ENCODE results near the gene SRRM5.
A peak's percentile ranks its signal among the peaks of the same experiment; 100 is the strongest.

The SRRM5 gene

GRCh38 chr19:43611788-43612187, at the start of gene SRRM5:
Gene SRRM5, plus strand, starts transcription at chr19:43612088. Its CDS starts 34 bp downstream, at chr19:43612122.
- peaks cover 11% of the 10 kb centered on the region for H3K4me1 Mint-ChIP-seq
- no peaks in the 10 kb centered on the region for H3K9me3 Mint-ChIP-seq
- no peak within 1 kb of the TSS for H3K4me3 Mint-ChIP-seq
- ATAC-seq (ENCODE audit: low read depth) = no peak
- H3K27ac Mint-ChIP-seq = no peak within 1 kb of the TSS
- no peak for DNase-seq (ENCODE audit: low spot score in 2 of 2)
- H3K27me3 Mint-ChIP-seq = no peaks in the 10 kb centered on the region
- peaks cover 28% of the 10 kb centered on the region for H3K36me3 Mint-ChIP-seq

- peak overlapping the region; percentile 84 for H3K27ac Mint-ChIP-seq
- peaks cover 15% of the 10 kb centered on the region for H3K36me3 Mint-ChIP-seq
- H3K4me1 Mint-ChIP-seq = peaks cover 41% of the 10 kb centered on the region
- H3K27me3 Mint-ChIP-seq = no peaks in the 10 kb centered on the region
- H3K4me3 Mint-ChIP-seq = peak overlapping the region; percentile 67
- no peaks in the 10 kb centered on the region for H3K9me3 Mint-ChIP-seq
- ATAC-seq (ENCODE audit: low read depth) (no peak), DNase-seq (ENCODE audit: low spot score in 2 of 2) (no peak)
These were observed 49.6 kb upstream of the SRRM5 start for GRCh38 chr19:43562226-43562697.

GRCh38 chr19:43562698-43563241, 49.1 kb upstream of the SRRM5 start:
- peaks cover 13% of the 10 kb centered on the region for H3K36me3 Mint-ChIP-seq
- peak; percentile 91 for ATAC-seq (ENCODE audit: low read depth)
- H3K27ac Mint-ChIP-seq = peak overlapping the region; percentile 84
- H3K4me3 Mint-ChIP-seq = peak overlapping the region; percentile 67
- H3K4me1 Mint-ChIP-seq = peaks cover 41% of the 10 kb centered on the region
- H3K9me3 Mint-ChIP-seq = no peaks in the 10 kb centered on the region
- no peaks in the 10 kb centered on the region for H3K27me3 Mint-ChIP-seq
- peak; percentile 64 to 71 for DNase-seq (ENCODE audit: low spot score in 2 of 2)

GRCh38 chr19:43563816-43564457, 48.0 kb upstream of the SRRM5 start:
- Mint-ChIP-seq H3K9me3 (no peaks in the 10 kb centered on the region), H3K4me1 (peaks cover 41% of the 10 kb centered on the region), H3K36me3 (peaks cover 15% of the 10 kb centered on the region), H3K4me3 (no peak overlapping the region), H3K27ac (peak overlapping the region; percentile 84), H3K27me3 (no peaks in the 10 kb centered on the region)
- ATAC-seq (ENCODE audit: low read depth) (no peak), DNase-seq (ENCODE audit: low spot score in 2 of 2) (no peak)

- Mint-ChIP-seq H3K4me3 (no peak overlapping the region), H3K36me3 (peaks cover 13% of the 10 kb centered on the region), H3K27ac (peak overlapping the region; percentile 84), H3K4me1 (peaks cover 41% of the 10 kb centered on the region), H3K27me3 (no peaks in the 10 kb centered on the region), H3K9me3 (no peaks in the 10 kb centered on the region)
- DNase-seq (ENCODE audit: low spot score in 2 of 2) (no peak), ATAC-seq (ENCODE audit: low read depth) (no peak)
These were observed 47.1 kb upstream of the SRRM5 start for GRCh38 chr19:43564800-43565199.

GRCh38 chr19:43569657-43570056, 42.2 kb upstream of the SRRM5 start:
- H3K36me3 Mint-ChIP-seq = peaks cover 8% of the 10 kb centered on the region
- H3K27ac Mint-ChIP-seq = no peak overlapping the region
- peaks cover 21% of the 10 kb centered on the region for H3K4me1 Mint-ChIP-seq
- H3K9me3 Mint-ChIP-seq = no peaks in the 10 kb centered on the region
- no peak for DNase-seq (ENCODE audit: low spot score in 2 of 2)
- H3K27me3 Mint-ChIP-seq = no peaks in the 10 kb centered on the region
- no peak overlapping the region for H3K4me3 Mint-ChIP-seq
- no peak for ATAC-seq (ENCODE audit: low read depth)

GRCh38 chr19:43570174-43570791, 41.6 kb upstream of the SRRM5 start:
- DNase-seq (ENCODE audit: low spot score in 2 of 2) (no peak), ATAC-seq (ENCODE audit: low read depth) (peak; percentile 43)
- peaks cover 22% of the 10 kb centered on the region for H3K4me1 Mint-ChIP-seq
- peaks cover 8% of the 10 kb centered on the region for H3K36me3 Mint-ChIP-seq
- no peaks in the 10 kb centered on the region for H3K9me3 Mint-ChIP-seq
- H3K4me3 Mint-ChIP-seq = no peak overlapping the region
- H3K27me3 Mint-ChIP-seq = no peaks in the 10 kb centered on the region
- H3K27ac Mint-ChIP-seq = peak overlapping the region; percentile 45

- no peak overlapping the region for H3K4me3 Mint-ChIP-seq
- ATAC-seq (ENCODE audit: low read depth) (no peak), DNase-seq (ENCODE audit: low spot score in 2 of 2) (no peak)
- peaks cover 5% of the 10 kb centered on the region for H3K36me3 Mint-ChIP-seq
- H3K9me3 Mint-ChIP-seq = no peaks in the 10 kb centered on the region
- H3K27ac Mint-ChIP-seq = peak overlapping the region; percentile 17
- H3K27me3 Mint-ChIP-seq = no peaks in the 10 kb centered on the region
- peaks cover 24% of the 10 kb centered on the region for H3K4me1 Mint-ChIP-seq
These were observed 39.7 kb upstream of the SRRM5 start for GRCh38 chr19:43572171-43572588.

- Mint-ChIP-seq H3K4me3 (peak overlapping the region; percentile 91), H3K27me3 (peaks cover 4% of the 10 kb centered on the region), H3K36me3 (peaks cover 6% of the 10 kb centered on the region), H3K9me3 (no peaks in the 10 kb centered on the region), H3K27ac (peak overlapping the region; percentile 98), H3K4me1 (peaks cover 31% of the 10 kb centered on the region)
- DNase-seq (ENCODE audit: low spot score in 2 of 2) = no peak
- no peak for ATAC-seq (ENCODE audit: low read depth)
These were observed 37.3 kb upstream of the SRRM5 start for GRCh38 chr19:43574424-43575155.

- Mint-ChIP-seq H3K27ac (peak within 1 kb of the TSS; percentile 98), H3K4me1 (peaks cover 35% of the 10 kb centered on the region), H3K4me3 (peak within 1 kb of the TSS; percentile 91), H3K27me3 (peaks cover 4% of the 10 kb centered on the region), H3K9me3 (no peaks in the 10 kb centered on the region), H3K36me3 (peaks cover 6% of the 10 kb centered on the region)
- peak; percentile 99 for ATAC-seq (ENCODE audit: low read depth)
- peak; percentile 79 to 94 for DNase-seq (ENCODE audit: low spot score in 2 of 2)
These were observed 36.5 kb upstream of the SRRM5 start, which contains the start of the genes PINLYP and XRCC1 for GRCh38 chr19:43575156-43575950. Gene PINLYP, plus strand, starts transcription at chr19:43575801. Its CDS starts 1,391 bp downstream, at chr19:43577192. Gene XRCC1, minus strand, starts transcription at chr19:43575527. Its CDS starts 69 bp downstream, at chr19:43575458.

- Mint-ChIP-seq H3K36me3 (peaks cover 4% of the 10 kb centered on the region), H3K4me1 (peaks cover 33% of the 10 kb centered on the region), H3K4me3 (peak overlapping the region; percentile 91), H3K9me3 (no peaks in the 10 kb centered on the region), H3K27ac (peak overlapping the region; percentile 98), H3K27me3 (peaks cover 4% of the 10 kb centered on the region)
- ATAC-seq (ENCODE audit: low read depth) (no peak), DNase-seq (ENCODE audit: low spot score in 2 of 2) (no peak)
These were observed 35.7 kb upstream of the SRRM5 start for GRCh38 chr19:43575955-43576878.

- H3K36me3 Mint-ChIP-seq = peaks cover 2% of the 10 kb centered on the region
- ATAC-seq (ENCODE audit: low read depth) = no peak
- H3K27me3 Mint-ChIP-seq = peaks cover 4% of the 10 kb centered on the region
- peaks cover 25% of the 10 kb centered on the region for H3K4me1 Mint-ChIP-seq
- H3K27ac Mint-ChIP-seq = no peak overlapping the region
- H3K9me3 Mint-ChIP-seq = no peaks in the 10 kb centered on the region
- no peak overlapping the region for H3K4me3 Mint-ChIP-seq
- DNase-seq (ENCODE audit: low spot score in 2 of 2) = no peak
These were observed 33.1 kb upstream of the SRRM5 start for GRCh38 chr19:43578787-43579186.

Data from memory B cell (primary cell).